GM18868 (cell line): ENCODE measurements around the gene PIK3C2A.

Source experiments
- ATAC-seq: cut with Tn5 transposase; IDR thresholded peaks from one replicate; pipeline ENCODE4 v1.9.1; 2021; ENCODE audit warnings: mild to moderate bottlenecking, moderate library complexity; ENCODE audit not compliant: unreplicated experiment

Gene PIK3C2A

GRCh38 chr11:17162376-17162775, 45.4 kb downstream of the PIK3C2A start:
- no peak for ATAC-seq

DNA sequence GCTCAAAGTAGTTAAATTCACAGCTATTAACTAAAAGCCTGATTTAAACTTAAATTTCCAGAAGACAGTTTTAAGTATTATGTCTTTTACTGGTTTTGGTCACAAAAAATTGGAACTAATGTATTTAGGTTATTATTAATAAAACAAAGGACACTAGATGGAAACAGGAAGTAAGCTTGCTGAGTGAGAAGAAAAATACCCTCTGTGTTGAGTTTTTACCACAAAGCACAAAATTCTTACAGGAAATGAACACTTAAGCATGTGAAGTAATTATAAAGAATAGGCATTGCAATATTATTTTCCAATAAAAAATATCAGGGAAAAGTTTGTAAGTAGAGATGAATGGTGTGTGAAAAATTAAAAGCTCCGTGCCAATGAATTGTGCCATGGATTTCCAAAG, 46.3 kb downstream of the PIK3C2A start:
- ATAC-seq: peak; percentile 58

DNA sequence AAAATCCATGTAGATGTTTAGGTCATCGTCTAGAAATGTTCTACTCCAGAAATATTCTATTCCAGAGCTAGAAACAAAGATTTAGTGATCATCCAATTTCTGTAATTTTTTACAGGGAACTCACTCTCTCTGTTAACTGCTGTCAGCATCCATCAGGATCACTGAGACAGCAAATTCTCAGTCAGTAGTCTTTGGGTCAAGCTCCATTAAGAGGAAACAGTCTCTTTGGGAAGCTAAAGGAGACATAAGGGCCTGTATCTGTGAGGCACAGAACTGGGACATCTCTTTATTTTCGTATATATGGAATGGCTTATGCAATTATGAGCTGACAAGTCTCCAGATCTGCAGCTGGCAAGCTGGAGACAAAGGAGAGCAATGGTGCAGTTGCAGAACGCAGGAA, 48.3 kb downstream of the PIK3C2A start:
- ATAC-seq: no peak
